ENCODE data around the gene ABHD5. TPM values are rescaled to one million over a fixed set of nuclear protein-coding genes. Genes with fewer than 3 reads are reported as not detected.
A peak's percentile ranks its signal among the peaks of the same experiment; 100 is the strongest.

Gene ABHD5
- total and polyA plus RNA-seq, 2 of the 8 experiments (the other 6 are each of a cell fraction or from before 2014, with no cell fraction given), result 10.5 to 16.4 TPM

DNA sequence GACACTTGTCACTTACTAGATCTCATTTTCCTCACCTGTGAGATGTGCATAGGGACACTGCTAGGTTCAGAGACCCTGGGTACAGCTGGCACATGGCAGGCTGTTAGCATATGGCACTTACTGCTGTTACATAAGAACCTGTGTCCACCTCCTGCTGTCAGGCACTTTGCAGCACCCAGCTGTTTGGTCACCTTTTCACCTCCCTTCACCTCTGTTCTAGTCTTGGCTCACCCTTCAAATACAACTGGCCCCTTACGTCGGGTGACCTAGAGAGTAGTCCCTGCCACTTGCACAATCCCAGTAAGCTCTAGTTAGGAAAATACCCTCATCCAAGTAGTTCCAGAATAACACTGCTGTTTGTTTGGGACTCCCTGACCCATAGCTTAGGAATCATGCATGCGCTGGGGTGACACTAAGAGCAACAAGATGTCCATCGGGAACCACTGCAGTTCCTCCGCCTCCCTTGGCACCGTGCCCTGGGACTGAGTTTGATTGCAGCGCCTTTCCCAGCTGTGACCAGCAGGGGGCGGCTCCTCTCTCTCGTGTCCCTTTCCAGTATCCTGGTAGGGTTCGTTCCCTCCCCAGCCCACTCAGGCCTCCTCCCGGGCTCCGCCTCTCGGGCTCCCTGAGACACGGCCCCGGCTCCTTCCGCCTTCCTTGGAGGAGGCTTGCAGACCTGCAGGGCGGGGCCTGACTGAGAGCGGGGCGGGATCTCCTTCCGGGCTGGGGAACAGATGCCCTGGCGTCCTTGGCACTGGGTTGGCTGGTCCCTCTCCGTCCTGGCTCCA lies 78.6 kb downstream of the ABHD5 start (continued):
- peak; percentile 76; the same call in 1 of the 2 replicates for TF ChIP-seq SP4 (IDR thresholded peaks at IDR 0.05; ENCODE audit: low read length)
- TF ChIP-seq TEAD4 (IDR thresholded peaks at IDR 0.05; ENCODE audit: low read depth, low read length), result no peak
- no peak for TF ChIP-seq SUZ12 (IDR thresholded peaks at IDR 0.05; ENCODE audit: low read length)
- TF ChIP-seq ASH2L (IDR thresholded peaks at IDR 0.05; ENCODE audit: low read length), result peak; percentile 43
- TF ChIP-seq JUND (IDR thresholded peaks at IDR 0.05; ENCODE audit: low read length), result 0 out of 2 replicates have a peak, but pooled peaks have one; percentile 25
- TF ChIP-seq, protein P1, sequence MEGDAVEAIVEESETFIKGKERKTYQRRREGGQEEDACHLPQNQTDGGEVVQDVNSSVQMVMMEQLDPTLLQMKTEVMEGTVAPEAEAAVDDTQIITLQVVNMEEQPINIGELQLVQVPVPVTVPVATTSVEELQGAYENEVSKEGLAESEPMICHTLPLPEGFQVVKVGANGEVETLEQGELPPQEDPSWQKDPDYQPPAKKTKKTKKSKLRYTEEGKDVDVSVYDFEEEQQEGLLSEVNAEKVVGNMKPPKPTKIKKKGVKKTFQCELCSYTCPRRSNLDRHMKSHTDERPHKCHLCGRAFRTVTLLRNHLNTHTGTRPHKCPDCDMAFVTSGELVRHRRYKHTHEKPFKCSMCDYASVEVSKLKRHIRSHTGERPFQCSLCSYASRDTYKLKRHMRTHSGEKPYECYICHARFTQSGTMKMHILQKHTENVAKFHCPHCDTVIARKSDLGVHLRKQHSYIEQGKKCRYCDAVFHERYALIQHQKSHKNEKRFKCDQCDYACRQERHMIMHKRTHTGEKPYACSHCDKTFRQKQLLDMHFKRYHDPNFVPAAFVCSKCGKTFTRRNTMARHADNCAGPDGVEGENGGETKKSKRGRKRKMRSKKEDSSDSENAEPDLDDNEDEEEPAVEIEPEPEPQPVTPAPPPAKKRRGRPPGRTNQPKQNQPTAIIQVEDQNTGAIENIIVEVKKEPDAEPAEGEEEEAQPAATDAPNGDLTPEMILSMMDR (IDR thresholded peaks at IDR 0.05; ENCODE audit: control extremely low read depth in 1 of 3, insufficient read depth in 1 of 3, low read depth in 1 of 3, low read length in 3 of 3), result peak; percentile 92 to 98 (median 96)
- TF ChIP-seq BACH1 (IDR thresholded peaks at IDR 0.05; ENCODE audit: low read length), result peak; percentile 61; the same call in 1 of the 2 replicates
- no peak for TF ChIP-seq GABPA (IDR thresholded peaks at IDR 0.05; ENCODE audit: borderline replicate concordance, insufficient read depth, low read length)
- no peak for TF ChIP-seq BRCA1 (IDR thresholded peaks at IDR 0.05; ENCODE audit: low read depth, low read length)
- no peak for TF ChIP-seq CEBPB (IDR thresholded peaks at IDR 0.05; ENCODE audit: low read depth, low read length)
- TF ChIP-seq POU5F1 (IDR thresholded peaks at IDR 0.05; ENCODE audit: low read depth, low read length), result no peak
- TF ChIP-seq PHF8 (conservative IDR thresholded peaks at IDR 0.05; ENCODE audit: low read depth, low read length), result no peak
- TF ChIP-seq SIN3A (conservative IDR thresholded peaks at IDR 0.05 in 1 of 2, IDR thresholded peaks at IDR 0.05 in 1 of 2; ENCODE audit: low read depth in 1 of 2, low read length in 2 of 2), result 0 out of 4 replicates have a peak, but pooled peaks have one; percentile 14 to 42
- no peak for TF ChIP-seq GTF2F1 (IDR thresholded peaks at IDR 0.05; ENCODE audit: borderline replicate concordance, low read depth, low read length)
- peak; percentile 40 for TF ChIP-seq KDM4A (IDR thresholded peaks at IDR 0.05; ENCODE audit: low read depth, low read length, severe bottlenecking)
